Stimulated activated CD8-positive, alpha-beta memory T cell treated with anti-CD3 and anti-CD28 coated beads, Interleukin-4, amount 100 ng/mL, for 48 hours (primary cell): Measurements from ENCODE around the gene ANGPT4.

Experiments used
- DNase-seq: peaks from one replicate; pipeline ENCODE4 v3.0.0-alpha.2; 2020

Gene ANGPT4, protein sequence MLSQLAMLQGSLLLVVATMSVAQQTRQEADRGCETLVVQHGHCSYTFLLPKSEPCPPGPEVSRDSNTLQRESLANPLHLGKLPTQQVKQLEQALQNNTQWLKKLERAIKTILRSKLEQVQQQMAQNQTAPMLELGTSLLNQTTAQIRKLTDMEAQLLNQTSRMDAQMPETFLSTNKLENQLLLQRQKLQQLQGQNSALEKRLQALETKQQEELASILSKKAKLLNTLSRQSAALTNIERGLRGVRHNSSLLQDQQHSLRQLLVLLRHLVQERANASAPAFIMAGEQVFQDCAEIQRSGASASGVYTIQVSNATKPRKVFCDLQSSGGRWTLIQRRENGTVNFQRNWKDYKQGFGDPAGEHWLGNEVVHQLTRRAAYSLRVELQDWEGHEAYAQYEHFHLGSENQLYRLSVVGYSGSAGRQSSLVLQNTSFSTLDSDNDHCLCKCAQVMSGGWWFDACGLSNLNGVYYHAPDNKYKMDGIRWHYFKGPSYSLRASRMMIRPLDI

GRCh38 chr20:916125-916799, at the start of gene ANGPT4:
Gene ANGPT4, minus strand, starts transcription at chr20:916334. Its CDS starts 120 bp downstream, at chr20:916214.
- DNase-seq = no peak

DNA sequence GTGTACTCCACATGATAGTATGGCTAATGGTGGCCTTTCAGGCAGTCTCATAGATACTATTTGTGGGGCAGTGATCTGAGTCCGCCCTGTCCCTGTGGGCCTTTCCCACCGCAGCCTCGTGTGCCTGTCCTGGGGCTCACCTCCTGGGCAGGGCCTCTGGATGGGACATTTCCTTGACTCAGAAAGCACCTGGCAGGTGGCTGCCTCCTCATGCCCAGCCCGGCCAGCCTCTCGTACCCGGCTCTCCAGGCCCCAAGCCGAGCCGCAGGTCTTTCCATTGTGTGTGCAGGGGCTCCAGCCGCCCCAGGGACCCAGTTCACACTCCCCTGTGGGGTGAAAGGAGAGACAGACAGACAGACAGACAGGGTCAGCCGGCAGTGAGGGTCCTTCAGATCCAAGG, 47.7 kb upstream of the ANGPT4 start:
- no peak for DNase-seq

GRCh38 chr20:962683-963082, 46.5 kb upstream of the ANGPT4 start:
- no peak for DNase-seq

GRCh38 chr20:962223-962622, 46.1 kb upstream of the ANGPT4 start:
- no peak for DNase-seq

DNA sequence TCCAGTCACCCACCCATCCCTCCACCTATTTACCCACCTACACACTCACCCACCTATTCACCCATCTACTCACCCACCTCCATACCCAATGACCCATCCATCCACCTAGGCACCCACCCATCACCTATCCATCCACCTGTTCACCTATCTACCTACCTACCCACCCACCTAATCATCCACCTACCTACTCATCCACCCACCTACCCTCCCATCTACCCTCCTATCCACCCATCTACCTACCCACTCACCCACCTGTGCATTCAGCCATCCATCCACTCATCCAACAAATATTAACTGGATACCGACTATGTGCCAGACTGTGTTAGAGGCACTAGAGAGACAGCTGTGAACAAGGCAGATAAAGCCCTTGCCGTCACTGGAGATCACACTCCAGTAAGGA, 45.6 kb upstream of the ANGPT4 start:
- DNase-seq = no peak

DNA sequence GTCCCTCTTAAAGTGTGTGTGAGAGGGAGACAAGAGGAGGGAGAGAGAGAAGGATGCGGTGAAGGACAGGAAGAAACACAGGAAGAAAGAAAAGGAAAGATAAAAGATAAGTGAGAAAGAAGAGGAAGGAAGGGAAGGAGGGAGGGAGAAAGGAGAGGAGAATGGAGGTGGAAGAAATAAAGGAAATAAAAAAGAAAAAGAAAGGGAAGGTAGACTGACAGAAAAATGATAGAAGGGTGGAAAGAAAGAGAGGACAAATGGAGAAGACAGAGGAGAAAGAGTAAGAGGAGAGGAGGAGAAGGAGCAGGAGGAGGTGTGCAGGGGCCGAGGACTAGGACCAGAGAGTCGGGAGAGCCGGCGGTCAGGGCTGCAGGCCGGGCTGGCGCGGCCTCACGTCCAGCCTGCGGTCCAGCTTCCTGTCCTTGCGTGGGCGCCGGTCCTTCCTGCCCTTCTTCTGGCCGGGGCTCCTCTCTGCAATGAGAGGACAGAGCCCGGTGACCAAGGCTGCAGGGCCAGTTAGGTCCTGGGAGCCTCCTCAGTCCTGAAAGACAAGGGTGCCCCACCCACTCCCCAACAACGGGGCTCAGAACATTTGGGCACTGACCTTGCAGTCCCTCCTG, 44.0 kb upstream of the ANGPT4 start:
- DNase-seq = no peak

DNA sequence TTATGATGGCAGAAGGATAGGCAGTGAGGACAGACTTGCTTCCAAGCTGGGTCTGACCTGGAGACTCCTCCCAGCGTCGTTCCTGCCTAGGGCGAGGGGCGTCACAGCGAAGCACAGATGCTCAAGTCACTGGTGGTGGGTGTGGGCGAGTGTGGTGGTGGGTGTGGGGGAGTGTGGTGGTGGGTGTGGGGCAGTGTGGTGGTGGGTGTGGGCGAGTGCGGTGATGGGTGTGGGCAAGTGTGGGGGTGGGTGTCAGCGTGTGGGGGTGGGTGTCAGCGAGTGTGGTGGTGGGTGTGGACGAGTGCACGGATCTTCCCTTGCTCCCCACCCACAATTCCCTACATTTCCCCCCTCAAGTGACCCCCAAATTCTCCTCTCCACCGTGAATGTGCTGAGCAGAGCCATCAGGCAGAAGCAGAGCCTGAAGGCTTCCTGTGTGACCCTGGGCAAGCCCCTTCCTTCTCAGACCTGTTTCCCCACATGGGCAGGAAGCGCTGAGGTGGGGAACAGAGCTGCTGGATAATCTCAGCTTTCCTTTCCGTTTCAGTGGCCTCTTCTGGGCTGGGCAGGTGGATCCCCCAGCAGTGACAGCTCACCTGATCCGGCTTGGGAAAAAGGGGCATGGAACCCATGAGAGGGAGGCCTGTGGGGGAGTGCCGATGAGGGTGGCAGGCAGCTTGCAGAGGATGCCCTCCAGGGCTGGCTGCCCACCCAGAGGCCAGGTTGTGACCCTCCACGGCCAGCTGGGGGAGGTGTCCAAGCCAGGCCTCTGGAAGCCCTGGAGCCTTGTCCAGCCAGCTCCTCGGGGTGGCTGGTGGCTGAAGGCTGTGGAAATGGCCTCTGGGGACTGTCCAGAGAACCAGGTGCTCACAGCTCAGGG, 43.0 kb upstream of the ANGPT4 start:
- no peak for DNase-seq

GRCh38 chr20:957544-957943, 41.4 kb upstream of the ANGPT4 start:
- DNase-seq = no peak

DNA sequence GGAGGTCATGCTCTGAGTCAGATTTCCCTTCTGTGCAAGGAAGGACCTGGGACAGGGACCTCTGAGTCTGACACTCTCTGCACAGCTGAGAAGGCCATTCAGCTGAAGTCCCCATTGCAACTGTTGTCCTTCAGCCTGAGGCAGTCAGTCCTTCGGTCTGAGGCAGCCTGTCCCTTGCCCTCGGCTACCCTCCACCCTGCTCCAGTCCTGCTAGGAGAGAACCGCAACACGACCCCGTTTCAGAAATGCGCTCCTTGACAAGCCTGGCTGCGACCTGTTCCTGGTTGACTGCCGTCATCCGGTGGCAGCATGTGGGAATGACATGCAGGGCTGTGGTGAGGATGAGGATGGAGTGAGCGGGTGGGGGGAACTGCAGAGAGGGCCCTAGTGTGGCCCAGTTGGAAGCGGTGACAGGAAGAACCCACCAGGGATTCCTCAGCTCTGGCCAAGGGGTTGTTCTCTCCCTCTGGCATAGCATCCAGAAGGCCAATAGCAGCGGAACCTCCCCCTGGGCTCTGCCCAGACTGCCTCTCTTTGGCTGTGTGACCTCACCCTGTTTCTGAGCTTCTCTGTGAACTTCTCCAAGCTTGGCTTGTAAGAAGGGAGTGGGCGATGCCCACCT, 40.3 kb upstream of the ANGPT4 start:
- peak; percentile 85 for DNase-seq

DNA sequence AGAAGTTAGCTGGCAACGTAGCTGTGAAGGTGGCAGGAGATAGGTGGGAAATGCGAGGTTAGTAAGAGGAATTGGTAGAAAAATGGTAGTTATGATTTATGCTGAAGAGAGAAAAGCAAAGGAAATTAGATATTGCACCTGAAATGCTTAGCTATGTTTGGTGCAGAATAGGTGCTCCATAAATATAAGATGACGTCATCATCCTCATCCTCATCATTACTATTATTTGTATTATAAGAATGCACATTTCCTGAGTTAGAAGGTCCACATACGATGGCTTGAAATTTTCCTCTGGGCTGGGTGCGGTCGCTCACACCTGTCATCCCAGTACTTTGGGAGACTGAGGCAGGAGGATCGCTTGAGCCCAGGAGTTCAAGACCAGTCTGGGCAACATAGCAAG, 39.5 kb upstream of the ANGPT4 start:
- DNase-seq = no peak

- no peak for DNase-seq
These were observed 39.0 kb upstream of the ANGPT4 start for GRCh38 chr20:955111-955510.

DNA sequence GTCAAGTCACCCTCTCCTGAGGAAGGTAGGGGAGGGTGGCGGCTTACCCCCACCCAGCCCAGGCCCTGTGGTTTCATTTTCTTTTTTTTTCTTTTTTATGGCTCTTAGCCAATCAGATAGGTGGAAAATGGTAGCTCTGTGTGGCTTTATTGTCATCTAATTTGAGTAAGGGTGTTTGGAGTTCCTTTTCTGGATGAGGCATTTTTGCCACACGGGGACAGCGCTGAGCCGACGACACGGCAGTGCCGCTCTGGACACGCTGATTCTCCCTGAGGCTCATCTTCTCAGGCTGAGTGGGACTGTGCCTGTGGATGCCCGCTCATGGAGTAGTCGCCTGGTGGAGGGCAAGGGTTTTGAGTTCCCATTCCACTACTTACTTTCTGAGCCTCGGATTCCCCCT, 37.6 kb upstream of the ANGPT4 start:
- no peak for DNase-seq

- DNase-seq = no peak
These were observed 36.2 kb upstream of the ANGPT4 start for GRCh38 chr20:952196-952795.

DNA sequence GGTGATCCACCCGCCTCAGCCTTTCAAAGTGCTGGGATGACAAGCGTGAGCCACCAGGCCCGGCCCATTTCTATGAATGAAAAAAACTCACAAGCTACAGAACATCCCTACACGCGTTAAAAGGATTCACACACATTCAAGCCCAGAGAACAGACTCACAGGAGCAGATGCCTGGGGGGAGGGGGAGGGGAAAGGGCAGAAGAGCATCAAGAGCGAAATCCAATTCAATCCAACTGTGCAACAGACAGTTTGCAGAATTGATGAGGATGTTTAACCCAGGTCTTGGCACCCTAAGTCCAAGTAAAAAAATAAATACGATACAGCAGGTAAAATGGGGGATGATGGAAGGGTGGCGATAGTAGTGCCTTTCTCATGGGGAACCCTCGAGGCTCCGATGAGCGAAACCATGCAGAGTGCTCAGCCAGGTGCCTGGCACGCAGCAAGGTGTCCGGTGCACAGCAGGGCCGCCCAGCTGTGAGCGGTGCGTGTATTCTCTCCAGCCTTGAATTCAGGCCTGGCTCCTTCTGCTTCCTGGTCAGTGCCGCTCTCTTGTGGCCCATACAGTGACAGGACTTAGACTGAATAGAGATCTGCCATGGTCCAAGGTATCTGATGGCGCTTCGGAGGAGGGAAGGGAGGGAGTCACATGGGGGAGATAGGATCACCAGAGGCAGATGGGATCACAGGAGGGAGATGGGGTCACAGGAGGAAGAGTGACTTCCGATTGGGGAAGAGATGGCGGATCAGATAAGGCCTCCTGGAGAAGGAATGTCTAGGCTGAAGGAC, 35.4 kb upstream of the ANGPT4 start:
- no peak for DNase-seq

DNA sequence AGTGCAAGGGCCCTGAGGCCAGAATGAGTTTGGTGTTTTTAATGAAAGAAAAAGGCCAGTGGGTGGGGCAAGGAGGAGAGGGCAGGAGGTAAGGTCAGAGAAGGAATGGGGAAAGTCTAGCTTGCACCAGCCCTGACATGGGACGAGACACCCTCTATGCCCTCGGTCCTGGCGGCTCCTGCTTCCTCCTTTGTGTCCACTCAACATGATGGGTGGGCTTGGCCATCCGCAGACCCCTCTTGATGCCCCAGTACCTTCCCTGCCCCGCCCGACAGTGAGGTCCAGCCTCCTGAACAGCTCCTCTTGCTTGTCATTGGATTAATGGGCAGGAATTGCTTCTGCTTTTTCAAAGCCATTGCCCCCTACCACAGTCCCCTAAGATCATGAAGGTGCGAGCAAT, 33.6 kb upstream of the ANGPT4 start:
- no peak for DNase-seq

DNA sequence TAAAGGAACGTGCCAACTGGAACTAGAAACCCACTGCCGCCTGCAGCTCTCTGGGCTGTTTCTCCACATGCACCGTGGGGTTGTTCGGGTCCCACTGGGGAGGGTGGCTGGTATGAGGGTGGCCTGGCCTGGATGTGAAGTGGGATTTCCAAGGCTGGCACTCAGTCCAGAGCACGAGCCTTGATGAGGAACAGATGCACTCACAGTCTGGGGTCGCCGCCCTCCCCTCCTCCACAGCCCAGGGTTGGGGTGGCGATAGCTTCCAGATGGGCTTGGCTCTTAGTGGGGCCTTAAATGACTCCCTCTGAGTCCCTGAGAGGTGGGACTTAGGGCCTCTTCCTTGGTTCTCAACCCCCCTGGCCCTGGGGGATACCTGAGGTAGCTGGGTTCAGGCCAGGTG, 30.7 kb upstream of the ANGPT4 start:
- no peak for DNase-seq

DNA sequence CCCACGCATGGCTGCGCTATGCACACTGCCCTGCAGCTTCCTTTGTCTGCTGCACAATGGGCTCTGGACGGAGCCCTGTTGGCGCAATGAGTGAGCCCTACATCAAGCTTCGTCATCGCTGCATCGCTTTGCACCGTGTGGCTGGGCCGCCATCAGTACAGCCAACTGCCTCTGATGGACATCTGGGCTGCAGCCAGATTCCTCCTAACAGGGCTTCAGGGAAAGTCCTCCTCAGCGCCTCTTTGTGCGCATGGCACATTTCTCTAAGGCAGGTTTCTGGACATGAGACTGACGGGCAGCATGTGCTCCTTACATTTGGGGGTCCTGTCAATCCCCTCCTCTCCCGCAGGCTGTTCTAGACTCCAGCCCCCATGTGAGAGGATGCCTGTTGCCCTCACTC, 29.7 kb upstream of the ANGPT4 start:
- no peak for DNase-seq

DNA sequence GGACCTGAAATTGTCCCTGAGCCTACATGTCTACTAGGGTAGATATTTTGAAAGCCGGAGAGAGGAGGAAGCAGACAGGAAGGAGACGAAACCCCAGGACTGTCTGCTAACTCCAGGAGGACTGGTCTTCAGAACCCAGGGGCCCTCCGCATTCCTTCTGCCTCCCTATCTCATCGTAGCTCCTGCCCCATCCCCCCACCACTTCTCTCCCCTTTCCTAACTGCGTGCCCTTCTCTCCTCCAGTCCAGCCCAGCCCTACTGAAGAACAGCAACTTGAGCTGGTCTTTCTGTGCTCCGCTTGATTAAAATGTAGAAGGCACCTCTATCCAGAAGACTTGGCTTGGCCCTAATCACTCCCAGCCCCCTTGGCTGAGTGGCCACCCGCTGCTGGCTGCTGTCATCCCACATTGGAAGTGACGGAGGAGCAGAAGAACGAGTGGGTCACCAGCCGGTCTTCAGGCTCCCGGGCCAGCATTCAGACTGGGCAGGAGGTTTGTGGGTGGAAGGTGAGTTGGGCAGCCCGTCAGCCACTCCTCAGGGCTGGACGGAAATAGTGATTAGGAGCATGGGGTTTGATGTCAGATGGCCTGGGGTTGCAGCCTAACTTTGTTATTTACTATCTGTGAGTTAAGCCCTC, 28.8 kb upstream of the ANGPT4 start:
- DNase-seq = no peak

DNA sequence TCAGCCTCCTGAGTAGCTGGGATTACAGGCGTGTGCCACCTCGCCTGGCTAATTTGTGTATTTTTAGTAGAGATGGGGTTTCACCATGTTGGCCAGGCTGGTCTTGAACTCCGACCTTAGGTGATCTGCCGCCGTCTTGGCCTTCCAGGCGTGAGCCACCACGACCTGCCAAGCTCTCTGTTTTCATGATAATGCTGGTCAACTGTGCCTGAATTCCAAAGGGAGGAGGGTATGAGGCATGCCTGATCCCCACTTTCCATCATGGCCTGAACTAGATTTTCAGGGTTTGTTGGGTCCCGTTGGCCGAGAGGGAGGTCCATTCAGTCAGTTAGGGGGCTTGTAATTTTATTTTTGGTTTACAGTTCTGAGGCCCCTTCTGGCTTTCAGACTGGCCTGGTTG, 28.0 kb upstream of the ANGPT4 start:
- no peak for DNase-seq

DNA sequence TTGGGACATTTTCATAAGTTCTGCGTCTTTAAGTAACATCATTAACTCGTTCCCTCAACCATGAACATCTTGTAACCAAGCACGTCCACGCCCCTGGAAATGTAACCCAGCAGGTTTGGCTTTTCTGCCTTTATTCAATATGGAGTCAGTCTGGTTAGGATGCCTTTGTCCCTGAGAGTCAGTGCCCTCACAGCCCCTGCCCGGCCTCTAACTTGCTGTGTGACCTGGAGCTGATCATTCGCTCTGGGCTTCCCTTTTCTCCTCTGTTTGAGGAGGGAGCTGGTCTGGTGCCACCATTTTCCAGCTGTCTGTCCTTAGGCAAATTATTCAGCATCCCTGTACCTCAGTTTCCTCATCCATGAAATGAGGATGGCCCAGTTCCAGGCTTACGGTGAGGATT, 26.5 kb upstream of the ANGPT4 start:
- DNase-seq = no peak

- no peak for DNase-seq
These were observed 24.8 kb upstream of the ANGPT4 start for GRCh38 chr20:940926-941325.
